ENCODE results near the gene HS6ST2. TPM values are rescaled to one million over a fixed set of nuclear protein-coding genes. Genes with fewer than 3 reads are reported as not detected.

HS6ST2 gene
- total and polyA plus RNA-seq, 4 donors: under 0.01 to 1.4 (median 0.01) TPM; not detected in 1

- H3K4me1 ChIP-seq (ENCODE audit: control insufficient read depth in 4 of 4, insufficient read depth in 4 of 4, low read length in 3 of 4): no peaks in the 10 kb centered on the region
- TF ChIP-seq, protein P1, sequence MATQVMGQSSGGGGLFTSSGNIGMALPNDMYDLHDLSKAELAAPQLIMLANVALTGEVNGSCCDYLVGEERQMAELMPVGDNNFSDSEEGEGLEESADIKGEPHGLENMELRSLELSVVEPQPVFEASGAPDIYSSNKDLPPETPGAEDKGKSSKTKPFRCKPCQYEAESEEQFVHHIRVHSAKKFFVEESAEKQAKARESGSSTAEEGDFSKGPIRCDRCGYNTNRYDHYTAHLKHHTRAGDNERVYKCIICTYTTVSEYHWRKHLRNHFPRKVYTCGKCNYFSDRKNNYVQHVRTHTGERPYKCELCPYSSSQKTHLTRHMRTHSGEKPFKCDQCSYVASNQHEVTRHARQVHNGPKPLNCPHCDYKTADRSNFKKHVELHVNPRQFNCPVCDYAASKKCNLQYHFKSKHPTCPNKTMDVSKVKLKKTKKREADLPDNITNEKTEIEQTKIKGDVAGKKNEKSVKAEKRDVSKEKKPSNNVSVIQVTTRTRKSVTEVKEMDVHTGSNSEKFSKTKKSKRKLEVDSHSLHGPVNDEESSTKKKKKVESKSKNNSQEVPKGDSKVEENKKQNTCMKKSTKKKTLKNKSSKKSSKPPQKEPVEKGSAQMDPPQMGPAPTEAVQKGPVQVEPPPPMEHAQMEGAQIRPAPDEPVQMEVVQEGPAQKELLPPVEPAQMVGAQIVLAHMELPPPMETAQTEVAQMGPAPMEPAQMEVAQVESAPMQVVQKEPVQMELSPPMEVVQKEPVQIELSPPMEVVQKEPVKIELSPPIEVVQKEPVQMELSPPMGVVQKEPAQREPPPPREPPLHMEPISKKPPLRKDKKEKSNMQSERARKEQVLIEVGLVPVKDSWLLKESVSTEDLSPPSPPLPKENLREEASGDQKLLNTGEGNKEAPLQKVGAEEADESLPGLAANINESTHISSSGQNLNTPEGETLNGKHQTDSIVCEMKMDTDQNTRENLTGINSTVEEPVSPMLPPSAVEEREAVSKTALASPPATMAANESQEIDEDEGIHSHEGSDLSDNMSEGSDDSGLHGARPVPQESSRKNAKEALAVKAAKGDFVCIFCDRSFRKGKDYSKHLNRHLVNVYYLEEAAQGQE (IDR thresholded peaks at IDR 0.05): no peak
- TF ChIP-seq CTCF (IDR thresholded peaks at IDR 0.05; ENCODE audit: low read depth, low read length, missing input control) (no peak), NR2F2 (IDR thresholded peaks at IDR 0.05) (no peak), TAF1 (conservative IDR thresholded peaks at IDR 0.05) (no peak), HNF4G (IDR thresholded peaks at IDR 0.05) (no peak), EGR1 (IDR thresholded peaks at IDR 0.05; ENCODE audit: low read depth in 2 of 2) (no peak), JUND (IDR thresholded peaks at IDR 0.05) (no peak)
- TF ChIP-seq, protein P2, sequence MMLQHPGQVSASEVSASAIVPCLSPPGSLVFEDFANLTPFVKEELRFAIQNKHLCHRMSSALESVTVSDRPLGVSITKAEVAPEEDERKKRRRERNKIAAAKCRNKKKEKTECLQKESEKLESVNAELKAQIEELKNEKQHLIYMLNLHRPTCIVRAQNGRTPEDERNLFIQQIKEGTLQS (IDR thresholded peaks at IDR 0.05): no peak
- peaks cover 0 to 4% (median 0%) of the 10 kb centered on the region in 4 donors for H3K27me3 ChIP-seq (ENCODE audit: control insufficient read depth in 4 of 4, insufficient read depth in 4 of 4, low read length in 3 of 4)
- no peak overlapping the region for H3K27ac ChIP-seq (ENCODE audit: low read depth in 1 of 2, low read length in 2 of 2)
- WGBS: 67% methylated on average over 6 of the region's 6 CpGs
- H3K4me3 ChIP-seq (ENCODE audit: low read depth in 1 of 3, low read length in 3 of 3): no peak overlapping the region
- DNase-seq (ENCODE audit: low spot score): no peak
- H3K36me3 ChIP-seq (ENCODE audit: control insufficient read depth in 4 of 4, insufficient read depth in 3 of 4, low read depth in 1 of 4, low read length in 3 of 4): no peaks in the 10 kb centered on the region
- no peak overlapping the region for H3K9ac ChIP-seq (ENCODE audit: low read depth in 1 of 2, low read length in 2 of 2)
- no peaks in the 10 kb centered on the region for H3K9me3 ChIP-seq (ENCODE audit: control insufficient read depth in 4 of 4, low read length in 3 of 4)
These were observed 354.6 kb downstream of the HS6ST2 start for GRCh38 chrX:132603700-132604286.

DNA sequence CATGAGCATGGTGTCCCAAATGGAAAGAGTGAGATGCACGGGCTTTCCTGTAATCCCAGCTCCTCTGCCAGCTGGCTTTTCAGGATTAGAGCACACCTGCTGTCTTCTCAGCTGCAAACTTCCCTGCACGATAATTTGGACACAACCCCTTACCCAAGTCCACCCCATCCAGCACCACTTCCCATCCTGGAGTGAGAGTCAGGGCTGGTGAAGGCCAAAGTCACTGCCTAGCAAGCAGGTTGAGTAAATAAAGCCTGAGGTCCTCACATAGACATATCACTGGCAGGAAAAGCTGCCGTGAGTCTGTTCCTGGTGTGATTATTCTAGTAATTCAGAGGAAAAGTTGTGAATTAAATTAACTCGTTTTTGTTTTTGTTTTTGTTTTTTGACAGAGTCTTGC lies 355.7 kb downstream of the HS6ST2 start:
- 58% methylated on average over 4 of the region's 4 CpGs for WGBS
- Histone ChIP-seq H3K27me3 (ENCODE audit: control insufficient read depth in 4 of 4, insufficient read depth in 4 of 4, low read length in 3 of 4) (peaks cover 0 to 4% (median 0%) of the 10 kb centered on the region in 4 donors), H3K9me3 (ENCODE audit: control insufficient read depth in 4 of 4, low read length in 3 of 4) (no peaks in the 10 kb centered on the region), H3K4me3 (ENCODE audit: low read depth in 1 of 3, low read length in 3 of 3) (no peak overlapping the region), H3K9ac (ENCODE audit: low read depth in 1 of 2, low read length in 2 of 2) (no peak overlapping the region), H3K36me3 (ENCODE audit: control insufficient read depth in 4 of 4, insufficient read depth in 3 of 4, low read depth in 1 of 4, low read length in 3 of 4) (no peaks in the 10 kb centered on the region), H3K27ac (ENCODE audit: low read depth in 1 of 2, low read length in 2 of 2) (no peak overlapping the region), H3K4me1 (ENCODE audit: control insufficient read depth in 4 of 4, insufficient read depth in 4 of 4, low read length in 3 of 4) (no peaks in the 10 kb centered on the region)
- TF ChIP-seq CTCF (IDR thresholded peaks at IDR 0.05; ENCODE audit: low read depth, low read length, missing input control) (no peak), RAD21 (IDR thresholded peaks at IDR 0.05) (no peak), GABPA (IDR thresholded peaks at IDR 0.05 in 1 of 2, conservative IDR thresholded peaks at IDR 0.05 in 1 of 2) (no peak), FOXA2 (IDR thresholded peaks at IDR 0.05) (no peak), HNF4G (IDR thresholded peaks at IDR 0.05) (no peak), HNF4A (conservative IDR thresholded peaks at IDR 0.05) (no peak), YY1 (IDR thresholded peaks at IDR 0.05) (no peak)
- TF ChIP-seq, protein P3, sequence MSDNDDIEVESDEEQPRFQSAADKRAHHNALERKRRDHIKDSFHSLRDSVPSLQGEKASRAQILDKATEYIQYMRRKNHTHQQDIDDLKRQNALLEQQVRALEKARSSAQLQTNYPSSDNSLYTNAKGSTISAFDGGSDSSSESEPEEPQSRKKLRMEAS (IDR thresholded peaks at IDR 0.05): no peak
- TF ChIP-seq, protein P1 (IDR thresholded peaks at IDR 0.05): no peak
- no peak for DNase-seq (ENCODE audit: low spot score)
